Activated CD8-positive, alpha-beta memory T cell treated with anti-CD3 and anti-CD28 coated beads for 36 hours (primary cell): Measurements from ENCODE around the gene ELAVL2. TPM values are rescaled to one million over a fixed set of nuclear protein-coding genes. Genes with fewer than 3 reads are reported as not detected.
"Not testable (repeated sequence)": the region's sequence is repeated elsewhere in the genome, so short reads cannot be mapped to it uniquely, and the experiment has no call there.

Source experiments
- CTCF ChIA-PET: fragments of 350-600 bp; sonication (Branson Sonifier 250); formaldehyde crosslinking; loops from one replicate; lab custom pipeline; 2021; ENCODE audit warnings: antibody characterized with exemption; lab: Charles Lee
- POLR2A ChIA-PET: fragments of 350-600 bp; sonication (Branson Sonifier 250); formaldehyde crosslinking; loops from one replicate; lab custom pipeline; 2021; ENCODE audit warnings: antibody characterized with exemption; lab: Charles Lee
- total RNA-seq, 2 experiments: library from RNA; stranded (reverse); gene quantifications; one replicate each; pipeline ENCODE4 v1.2.3, GENCODE V29; 2021

Gene ELAVL2
- total RNA-seq, 2 experiments from 2014 or later = not detected

- POLR2A ChIA-PET = no interaction called here
- CTCF ChIA-PET = no interaction called here
These were observed 92.5 kb downstream of the ELAVL2 start for GRCh38 chr9:23733495-23734078.

GRCh38 chr9:23731353-23731752 is 94.7 kb downstream of the ELAVL2 start:
- ChIA-PET CTCF (no interaction called here), POLR2A (no interaction called here)

GRCh38 chr9:23730364-23730763 is 95.7 kb downstream of the ELAVL2 start:
- ChIA-PET CTCF (no interaction called here), POLR2A (no interaction called here)

- POLR2A ChIA-PET = no interaction called here
- CTCF ChIA-PET = no interaction called here
These were observed 97.3 kb downstream of the ELAVL2 start for GRCh38 chr9:23728736-23729135.

GRCh38 chr9:23725279-23725946 is 100.6 kb downstream of the ELAVL2 start:
- CTCF ChIA-PET = no interaction called here

GRCh38 chr9:23723672-23724071 is 102.4 kb downstream of the ELAVL2 start:
- ChIA-PET CTCF (no interaction called here), POLR2A (no interaction called here)

More at GRCh38 chr9:23725279-23725946, 100.6 kb downstream of the ELAVL2 start:
- POLR2A ChIA-PET = no interaction called here

GRCh38 chr9:23723048-23723447 is 103.0 kb downstream of the ELAVL2 start:
- POLR2A ChIA-PET, CTCF ChIA-PET: not testable (repeated sequence)

GRCh38 chr9:23721466-23721865 is 104.6 kb downstream of the ELAVL2 start:
- ChIA-PET POLR2A (no interaction called here), CTCF (no interaction called here)

- CTCF ChIA-PET = no interaction called here
- POLR2A ChIA-PET = no interaction called here
These were observed 108.5 kb downstream of the ELAVL2 start for GRCh38 chr9:23717505-23717904.

GRCh38 chr9:23707249-23707648 is 118.8 kb downstream of the ELAVL2 start:
- POLR2A ChIA-PET = no interaction called here

GRCh38 chr9:23702311-23702922 is 123.6 kb downstream of the ELAVL2 start:
- CTCF ChIA-PET = no interaction called here
- POLR2A ChIA-PET = no interaction called here

More at GRCh38 chr9:23707249-23707648, 118.8 kb downstream of the ELAVL2 start:
- CTCF ChIA-PET = no interaction called here

GRCh38 chr9:23701291-23701690 is 124.7 kb downstream of the ELAVL2 start:
- CTCF ChIA-PET = no interaction called here
- POLR2A ChIA-PET = interaction anchor here (0.5 kb wide), 1 partner anchor 97 kb away, joined by 3 read pairs; no protein-coding TSS in a partner anchor

- POLR2A ChIA-PET = no interaction called here
- CTCF ChIA-PET = no interaction called here
These were observed 125.7 kb downstream of the ELAVL2 start for GRCh38 chr9:23700359-23700758.

GRCh38 chr9:23698161-23698560 is 127.9 kb downstream of the ELAVL2 start:
- ChIA-PET POLR2A (no interaction called here), CTCF (no interaction called here)

GRCh38 chr9:23695572-23695971 is 130.5 kb downstream of the ELAVL2 start:
- ChIA-PET POLR2A (no interaction called here), CTCF (no interaction called here)

GRCh38 chr9:23693374-23693773 is 132.7 kb downstream of the ELAVL2 start:
- ChIA-PET CTCF (no interaction called here), POLR2A (no interaction called here)

- ChIA-PET POLR2A (no interaction called here), CTCF (no interaction called here)
These were observed 139.1 kb downstream of the ELAVL2 start for GRCh38 chr9:23686896-23687295.

- ChIA-PET CTCF (no interaction called here), POLR2A (no interaction called here)
These were observed 139.8 kb downstream of the ELAVL2 start for GRCh38 chr9:23686257-23686656.

GRCh38 chr9:23683611-23684061 is 142.4 kb downstream of the ELAVL2 start:
- POLR2A ChIA-PET = no interaction called here
- CTCF ChIA-PET = no interaction called here

- CTCF ChIA-PET = no interaction called here
- POLR2A ChIA-PET = no interaction called here
These were observed 143.1 kb downstream of the ELAVL2 start for GRCh38 chr9:23682891-23683431.

- CTCF ChIA-PET = no interaction called here
- POLR2A ChIA-PET = no interaction called here
These were observed 143.7 kb downstream of the ELAVL2 start for GRCh38 chr9:23682352-23682751.
